Stomach (tissue), 9 donors: Measurements from ENCODE around the gene SELENOH. TPM values are rescaled to one million over a fixed set of nuclear protein-coding genes. Genes with fewer than 3 reads are reported as not detected.

Experiments
- DNase-seq, 2 donors: peaks; one replicate each; pipeline versions ENCODE4 v3.0.0 to v3.0.0-alpha.2; 2013 to 2019
- H3K27ac ChIP-seq, 5 donors: fragments of 200-600 bp in 4 of 5; sonication (generic) in 4 of 5; one replicate each; pipeline ENCODE4 v1.5.1; 2013 to 2019; ENCODE audit warnings: mild to moderate bottlenecking in 1 of 5, moderate library complexity in 1 of 5
- H3K27me3 ChIP-seq, 3 donors: fragments of 200-600 bp; sonication (generic); one replicate each; pipeline ENCODE4 v1.5.1; 2017 to 2019; ENCODE audit warnings: mixed run types in 1 of 3
- H3K36me3 ChIP-seq, 4 donors: fragments of 200-600 bp; sonication (generic); 1 replicate in 3 of 4; 2 replicates in 1 of 4; pipeline ENCODE4 v1.5.1; 2016 to 2019
- H3K4me1 ChIP-seq, 4 donors: fragments of 200-600 bp; sonication (generic); one replicate each; pipeline ENCODE4 v1.5.1; 2016 to 2019
- H3K4me3 ChIP-seq, 4 donors: fragments of 200-600 bp; sonication (generic) in 3 of 4; one replicate each; pipeline ENCODE4 v1.5.1; 2016 to 2019; ENCODE audit warnings: mild to moderate bottlenecking in 1 of 4
- H3K9me3 ChIP-seq, 4 donors: fragments of 200-600 bp; sonication (generic); one replicate each; pipeline ENCODE4 v1.5.1; 2016 to 2019
- EP300 ChIP-seq: sonication (generic); formaldehyde crosslinking; IDR thresholded peaks from one replicate; pipeline ENCODE4 v1.6.1; 2017; ENCODE audit warnings: antibody characterized with exemption
- POLR2A ChIP-seq, 4 donors: fragments of 450-650 bp; IDR thresholded peaks; one replicate each; pipeline ENCODE4 v1.6.1; 2016; ENCODE audit warnings: antibody characterized with exemption in 4 of 4, control low read depth in 2 of 4, mild to moderate bottlenecking in 1 of 4, moderate library complexity in 1 of 4
- POLR2AphosphoS5 ChIP-seq, 3 donors: sonication (generic); formaldehyde crosslinking; IDR thresholded peaks; one replicate each; pipeline ENCODE4 v1.6.1; 2016; ENCODE audit warnings: antibody characterized with exemption in 3 of 3
- WGBS, 5 donors: extraction: QIAGEN DNeasy Blood & Tissue Kit in 3 of 5; methylation state at CpG; one replicate each; pipeline versions ENCODE4 v1.1.5 to v1.1.7; 2013 to 2018; 5-methylcytosine and 5-hydroxymethylcytosine counted together
- intact Hi-C: fragments of 100-400 bp; cut with DNase I; formaldehyde crosslinking; loops from one replicate; pipeline ENCODE4 v1.15.1; 2023; ENCODE audit warnings: low total_unique reads
- polyA plus RNA-seq, 3 donors: library from polyadenylated mRNA; stranded (reverse); fragments of 200-250 nt; gene quantifications; one replicate each; pipeline ENCODE4 v1.2.3, GENCODE V29; 2013
- total RNA-seq, 5 donors: library from RNA; depleted of rRNA; stranded (reverse); fragments of >200 nt; gene quantifications; one replicate each; pipeline versions ENCODE4 v1.1.0 to v1.2.3, GENCODE V29; 2014 to 2016
- TF ChIP-seq, protein P1 (sequence below), 7 experiments: fragments of 450-650 bp in 4 of 7; fragments of 200-600 bp in 3 of 7; sonication (generic) in 3 of 7; IDR thresholded peaks; one replicate each; pipeline ENCODE4 v1.5.1; 2016 to 2019; ENCODE audit warnings: antibody characterized with exemption in 7 of 7, control low read depth in 2 of 7, mild to moderate bottlenecking in 1 of 7
- donor health status: healthy with polysubstance abuse.
- donor health status: Bipolar disorder and iron deficiency.
- donor health status: healthy.

SELENOH gene
- total and polyA plus RNA-seq, 8 donors: 33.8 to 234 (median 171) TPM

DNA sequence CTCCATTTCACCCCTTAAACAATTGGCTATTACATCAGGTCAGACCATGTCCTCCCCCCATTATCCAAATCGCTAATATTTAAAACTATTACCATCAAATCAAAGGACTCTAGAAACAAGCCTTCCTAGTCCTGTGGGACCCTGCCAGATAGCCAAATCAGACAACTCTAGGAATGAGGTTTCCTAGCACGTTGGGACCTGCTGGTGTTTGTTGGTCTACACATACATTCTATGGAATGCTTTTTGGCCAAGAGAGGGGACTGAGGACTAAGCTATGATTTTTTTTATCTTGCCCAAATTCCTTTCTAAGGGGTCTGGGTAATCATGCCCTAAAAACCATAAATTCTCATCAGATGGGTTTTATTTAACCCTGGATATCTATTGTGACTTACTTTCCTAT, 14.1 kb upstream of the SELENOH start:
- intact Hi-C loops: no loop called here
- DNase-seq: no peak

DNA sequence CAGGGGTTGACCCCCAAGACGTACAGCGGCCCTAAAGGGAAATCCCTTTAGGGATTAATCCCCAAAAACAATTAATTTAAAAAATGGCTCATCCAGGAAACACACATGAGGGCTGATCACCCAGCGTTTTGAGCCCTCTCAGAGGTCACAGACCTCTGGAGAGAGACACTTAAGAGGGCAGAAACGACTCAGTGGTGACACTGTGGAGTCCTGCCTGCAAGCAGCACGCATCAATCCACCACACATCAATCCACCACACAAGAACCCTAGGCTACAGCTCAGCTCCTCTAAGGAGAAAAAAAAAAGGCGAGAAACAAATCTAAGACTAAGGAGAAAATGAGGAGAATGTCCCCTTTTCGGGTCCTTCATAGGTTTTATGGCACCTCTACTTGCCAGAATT, 12.5 kb upstream of the SELENOH start:
- Histone ChIP-seq H3K4me3 (no peak overlapping the region), H3K4me1 (peaks cover 0 to 7% (median 0%) of the 10 kb centered on the region in 4 donors), H3K9me3 (no peaks in the 10 kb centered on the region), H3K36me3 (peaks cover 0 to 15% (median 7%) of the 10 kb centered on the region in 4 donors), H3K27me3 (no peaks in the 10 kb centered on the region), H3K27ac (no peak overlapping the region)
- TF ChIP-seq POLR2A (IDR thresholded peaks at IDR 0.05): no peak
- TF ChIP-seq EP300: no peak
- TF ChIP-seq, protein P1, sequence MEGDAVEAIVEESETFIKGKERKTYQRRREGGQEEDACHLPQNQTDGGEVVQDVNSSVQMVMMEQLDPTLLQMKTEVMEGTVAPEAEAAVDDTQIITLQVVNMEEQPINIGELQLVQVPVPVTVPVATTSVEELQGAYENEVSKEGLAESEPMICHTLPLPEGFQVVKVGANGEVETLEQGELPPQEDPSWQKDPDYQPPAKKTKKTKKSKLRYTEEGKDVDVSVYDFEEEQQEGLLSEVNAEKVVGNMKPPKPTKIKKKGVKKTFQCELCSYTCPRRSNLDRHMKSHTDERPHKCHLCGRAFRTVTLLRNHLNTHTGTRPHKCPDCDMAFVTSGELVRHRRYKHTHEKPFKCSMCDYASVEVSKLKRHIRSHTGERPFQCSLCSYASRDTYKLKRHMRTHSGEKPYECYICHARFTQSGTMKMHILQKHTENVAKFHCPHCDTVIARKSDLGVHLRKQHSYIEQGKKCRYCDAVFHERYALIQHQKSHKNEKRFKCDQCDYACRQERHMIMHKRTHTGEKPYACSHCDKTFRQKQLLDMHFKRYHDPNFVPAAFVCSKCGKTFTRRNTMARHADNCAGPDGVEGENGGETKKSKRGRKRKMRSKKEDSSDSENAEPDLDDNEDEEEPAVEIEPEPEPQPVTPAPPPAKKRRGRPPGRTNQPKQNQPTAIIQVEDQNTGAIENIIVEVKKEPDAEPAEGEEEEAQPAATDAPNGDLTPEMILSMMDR (IDR thresholded peaks at IDR 0.05): no peak
- TF ChIP-seq POLR2AphosphoS5 (IDR thresholded peaks at IDR 0.05): no peak
- no peak for DNase-seq
- intact Hi-C loops: no loop called here
- 74 to 77% (median 75%) methylated on average over 7 of the region's 7 CpGs for WGBS, 5 donors

More for the DNA sequence above, 14.1 kb upstream of the SELENOH start:
- Histone ChIP-seq H3K27me3 (no peaks in the 10 kb centered on the region), H3K4me3 (no peak overlapping the region), H3K4me1 (peaks cover 0 to 7% (median 0%) of the 10 kb centered on the region in 4 donors), H3K36me3 (peaks cover 0 to 26% (median 14%) of the 10 kb centered on the region in 4 donors), H3K9me3 (no peaks in the 10 kb centered on the region), H3K27ac (no peak overlapping the region)
- TF ChIP-seq POLR2A (IDR thresholded peaks at IDR 0.05) (no peak), POLR2AphosphoS5 (IDR thresholded peaks at IDR 0.05) (no peak), EP300 (no peak)
- TF ChIP-seq, protein P1 (IDR thresholded peaks at IDR 0.05): no peak
- WGBS, 5 donors: 64 to 73% (median 67%) methylated on average over 2 of the region's 2 CpGs

DNA sequence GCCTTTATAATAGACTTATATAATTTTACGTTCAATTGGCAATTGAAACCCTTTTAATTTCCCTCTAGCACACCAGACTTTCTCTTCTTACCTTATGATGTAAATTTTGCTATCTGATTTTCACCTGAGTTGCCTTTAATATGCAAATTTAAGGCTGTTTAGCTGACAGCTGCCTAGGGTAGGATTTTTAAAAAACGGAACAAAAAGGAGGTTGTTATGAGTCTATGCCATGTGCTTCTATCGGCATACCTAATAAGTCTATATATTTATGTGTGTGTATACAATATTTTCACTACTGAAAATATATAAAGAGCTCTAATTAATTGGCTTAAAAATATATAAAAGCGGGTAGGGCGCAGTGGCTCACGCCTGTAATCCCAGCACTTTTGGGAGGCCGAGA, 11.8 kb upstream of the SELENOH start:
- Histone ChIP-seq H3K4me1 (peaks cover 0 to 7% (median 0%) of the 10 kb centered on the region in 4 donors), H3K36me3 (peaks cover 0 to 20% (median 12%) of the 10 kb centered on the region in 4 donors), H3K4me3 (no peak overlapping the region), H3K9me3 (no peaks in the 10 kb centered on the region), H3K27ac (no peak overlapping the region), H3K27me3 (no peaks in the 10 kb centered on the region)
- intact Hi-C loops: no loop called here
- WGBS, 5 donors: 89 to 94% (median 92%) methylated on average over 7 of the region's 7 CpGs
- no peak for TF ChIP-seq POLR2AphosphoS5 (IDR thresholded peaks at IDR 0.05)
- no peak for TF ChIP-seq EP300
- TF ChIP-seq POLR2A (IDR thresholded peaks at IDR 0.05): no peak
- TF ChIP-seq, protein P1 (IDR thresholded peaks at IDR 0.05): no peak
- DNase-seq: no peak

DNA sequence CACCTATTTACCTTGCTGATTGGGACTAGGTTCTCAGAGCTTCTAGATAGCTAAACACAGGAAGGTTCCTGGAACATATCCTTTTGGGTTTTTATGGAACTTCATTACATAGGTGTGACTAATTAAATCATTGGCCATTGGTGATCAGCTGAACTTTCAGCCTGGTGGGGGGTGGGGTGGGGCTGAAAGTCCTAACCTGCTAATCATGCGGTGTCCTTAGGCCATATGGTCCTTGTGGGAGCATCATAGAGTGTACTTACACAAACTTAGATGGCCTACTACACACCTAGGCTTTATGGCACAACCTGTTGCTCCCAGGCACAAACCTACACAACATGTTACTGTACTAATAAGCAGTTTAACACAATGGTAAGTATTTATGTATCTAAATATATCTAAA, 8.6 kb upstream of the SELENOH start:
- Histone ChIP-seq H3K27me3 (no peaks in the 10 kb centered on the region), H3K27ac (no peak overlapping the region), H3K36me3 (peaks cover 5 to 38% (median 25%) of the 10 kb centered on the region in 4 donors), H3K4me1 (peaks cover 0 to 19% (median 4%) of the 10 kb centered on the region in 4 donors), H3K4me3 (no peak overlapping the region), H3K9me3 (no peaks in the 10 kb centered on the region)
- WGBS, 5 donors: 90 to 100% (median 95%) methylated on average over 1 of the region's 1 CpG
- intact Hi-C loops: no loop called here
- DNase-seq: no peak
- TF ChIP-seq POLR2AphosphoS5 (IDR thresholded peaks at IDR 0.05): no peak
- TF ChIP-seq, protein P1 (IDR thresholded peaks at IDR 0.05): no peak
- no peak for TF ChIP-seq POLR2A (IDR thresholded peaks at IDR 0.05)
- TF ChIP-seq EP300: no peak
